ENCODE data around the gene CARNS1. TPM values are rescaled to one million over a fixed set of nuclear protein-coding genes. Genes with fewer than 3 reads are reported as not detected.

Gene CARNS1
- total and polyA plus RNA-seq, 10 of the 15 experiments (the other 5 are each of a cell fraction or from before 2014, with no cell fraction given), result 0.02 to 0.14 (median 0.10) TPM; not detected in 3

- TF ChIP-seq WRNIP1 (IDR thresholded peaks at IDR 0.05; ENCODE audit: borderline replicate concordance, low read depth, low read length) (no peak), RAD21 (IDR thresholded peaks at IDR 0.05; ENCODE audit: insufficient read depth, low read depth, low read length) (peak; percentile 65), POU2F2 (IDR thresholded peaks at IDR 0.05; ENCODE audit: borderline replicate concordance, low read depth, low read length) (peak; percentile 49; the same call in 2 of the 3 replicates), TCF12 (IDR thresholded peaks at IDR 0.05; ENCODE audit: low read depth, low read length) (0 out of 2 replicates have a peak, but pooled peaks have one; percentile 42), MYC (IDR thresholded peaks at IDR 0.05; ENCODE audit: insufficient read depth, insufficient read length, insufficient replicate concordance, low read length, severe bottlenecking) (no peak), NKRF (conservative IDR thresholded peaks at IDR 0.05) (peak; percentile 78), SIN3A (IDR thresholded peaks at IDR 0.05; ENCODE audit: low read depth, low read length) (peak; percentile 56; the same call in 1 of the 2 replicates), TCF3 (IDR thresholded peaks at IDR 0.05; ENCODE audit: borderline replicate concordance, insufficient read depth, low read depth, low read length) (0 out of 2 replicates have a peak, but pooled peaks have one; percentile 42), CBX5 (IDR thresholded peaks at IDR 0.05; ENCODE audit: low read depth) (no peak), SREBF2 (IDR thresholded peaks at IDR 0.05; ENCODE audit: low read length) (no peak), ZBTB11 (CRISPR knock-in tag; IDR thresholded peaks at IDR 0.05) (no peak), CTCF (IDR thresholded peaks at IDR 0.05 in 2 of 3, conservative IDR thresholded peaks at IDR 0.05 in 1 of 3; ENCODE audit: control insufficient read depth in 2 of 3, extremely low read depth in 1 of 3, insufficient read depth in 1 of 3, low read depth in 3 of 3, low read length in 3 of 3) (peak; percentile 45 to 76 (median 64)), SUZ12 (IDR thresholded peaks at IDR 0.05; ENCODE audit: unreplicated experiment) (no peak), MXI1 (IDR thresholded peaks at IDR 0.05; ENCODE audit: low read depth, low read length) (peak; percentile 81; the same call in 1 of the 2 replicates), ELK1 (IDR thresholded peaks at IDR 0.05; ENCODE audit: low read depth, low read length) (0 out of 2 replicates have a peak, but pooled peaks have one; percentile 38), POLR2AphosphoS2 (IDR thresholded peaks at IDR 0.05; ENCODE audit: low read depth, low read length) (peak; percentile 65; the same call in 1 of the 2 replicates), CHD2 (IDR thresholded peaks at IDR 0.05; ENCODE audit: borderline replicate concordance, low read depth, low read length) (peak; percentile 54; the same call in 1 of the 2 replicates), SUPT20H (IDR thresholded peaks at IDR 0.05; ENCODE audit: borderline replicate concordance, control insufficient read depth, low read depth, low read length) (no peak), NR2F1 (conservative IDR thresholded peaks at IDR 0.05) (peak; percentile 60; the same call in 1 of the 2 replicates), RELA (IDR thresholded peaks at IDR 0.05; ENCODE audit: borderline replicate concordance, partially characterized antibody) (peak; percentile 50)
Observed at GRCh38 chr11:67468759-67469507, 53.5 kb downstream of the CARNS1 start, which contains the start of gene TMEM134 (continued).
